Measurements from ENCODE around the gene MYOF.

The MYOF gene

DNA sequence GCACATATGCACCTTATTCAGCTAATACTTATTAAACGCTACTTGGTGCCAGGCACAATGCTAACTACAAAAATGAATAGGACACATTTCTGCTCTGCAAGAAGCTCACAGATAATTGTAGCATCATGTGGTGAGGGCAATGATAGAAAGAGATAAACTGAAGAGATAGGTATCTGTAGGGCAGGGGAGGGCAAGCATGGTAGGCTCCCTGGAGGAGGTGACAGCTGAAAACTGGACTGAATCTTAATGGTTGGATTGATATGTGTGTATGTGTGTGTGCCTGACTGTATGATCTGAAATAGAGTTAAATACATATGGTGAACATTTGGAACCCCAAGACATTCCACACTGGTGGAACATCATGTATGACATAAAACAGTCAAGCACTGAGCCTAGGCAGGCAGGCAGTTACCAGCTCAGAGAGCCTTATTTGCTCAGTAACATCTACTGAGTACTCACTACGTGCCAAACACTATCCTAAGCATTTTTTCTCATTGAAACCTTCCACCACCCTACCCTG, 9.5 kb upstream of the MYOF start:
- TF ChIP-seq, protein P1, sequence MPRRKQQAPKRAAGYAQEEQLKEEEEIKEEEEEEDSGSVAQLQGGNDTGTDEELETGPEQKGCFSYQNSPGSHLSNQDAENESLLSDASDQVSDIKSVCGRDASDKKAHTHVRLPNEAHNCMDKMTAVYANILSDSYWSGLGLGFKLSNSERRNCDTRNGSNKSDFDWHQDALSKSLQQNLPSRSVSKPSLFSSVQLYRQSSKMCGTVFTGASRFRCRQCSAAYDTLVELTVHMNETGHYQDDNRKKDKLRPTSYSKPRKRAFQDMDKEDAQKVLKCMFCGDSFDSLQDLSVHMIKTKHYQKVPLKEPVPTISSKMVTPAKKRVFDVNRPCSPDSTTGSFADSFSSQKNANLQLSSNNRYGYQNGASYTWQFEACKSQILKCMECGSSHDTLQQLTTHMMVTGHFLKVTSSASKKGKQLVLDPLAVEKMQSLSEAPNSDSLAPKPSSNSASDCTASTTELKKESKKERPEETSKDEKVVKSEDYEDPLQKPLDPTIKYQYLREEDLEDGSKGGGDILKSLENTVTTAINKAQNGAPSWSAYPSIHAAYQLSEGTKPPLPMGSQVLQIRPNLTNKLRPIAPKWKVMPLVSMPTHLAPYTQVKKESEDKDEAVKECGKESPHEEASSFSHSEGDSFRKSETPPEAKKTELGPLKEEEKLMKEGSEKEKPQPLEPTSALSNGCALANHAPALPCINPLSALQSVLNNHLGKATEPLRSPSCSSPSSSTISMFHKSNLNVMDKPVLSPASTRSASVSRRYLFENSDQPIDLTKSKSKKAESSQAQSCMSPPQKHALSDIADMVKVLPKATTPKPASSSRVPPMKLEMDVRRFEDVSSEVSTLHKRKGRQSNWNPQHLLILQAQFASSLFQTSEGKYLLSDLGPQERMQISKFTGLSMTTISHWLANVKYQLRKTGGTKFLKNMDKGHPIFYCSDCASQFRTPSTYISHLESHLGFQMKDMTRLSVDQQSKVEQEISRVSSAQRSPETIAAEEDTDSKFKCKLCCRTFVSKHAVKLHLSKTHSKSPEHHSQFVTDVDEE (CRISPR knock-in tag; IDR thresholded peaks at IDR 0.05) = no peak
- no peak for TF ChIP-seq OSR1 (CRISPR knock-in tag; IDR thresholded peaks at IDR 0.05)
- TF ChIP-seq TOX (CRISPR knock-in tag; IDR thresholded peaks at IDR 0.05; ENCODE audit: borderline replicate concordance) = no peak
- TF ChIP-seq, protein P2, sequence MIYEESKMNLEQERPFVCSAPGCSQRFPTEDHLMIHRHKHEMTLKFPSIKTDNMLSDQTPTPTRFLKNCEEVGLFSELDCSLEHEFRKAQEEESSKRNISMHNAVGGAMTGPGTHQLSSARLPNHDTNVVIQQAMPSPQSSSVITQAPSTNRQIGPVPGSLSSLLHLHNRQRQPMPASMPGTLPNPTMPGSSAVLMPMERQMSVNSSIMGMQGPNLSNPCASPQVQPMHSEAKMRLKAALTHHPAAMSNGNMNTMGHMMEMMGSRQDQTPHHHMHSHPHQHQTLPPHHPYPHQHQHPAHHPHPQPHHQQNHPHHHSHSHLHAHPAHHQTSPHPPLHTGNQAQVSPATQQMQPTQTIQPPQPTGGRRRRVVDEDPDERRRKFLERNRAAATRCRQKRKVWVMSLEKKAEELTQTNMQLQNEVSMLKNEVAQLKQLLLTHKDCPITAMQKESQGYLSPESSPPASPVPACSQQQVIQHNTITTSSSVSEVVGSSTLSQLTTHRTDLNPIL (CRISPR knock-in tag; IDR thresholded peaks at IDR 0.05; ENCODE audit: low read depth) = no peak
- TF ChIP-seq CSRNP3 (CRISPR knock-in tag; IDR thresholded peaks at IDR 0.05) = no peak
- TF ChIP-seq RARB (CRISPR knock-in tag; IDR thresholded peaks at IDR 0.05) = no peak
- TF ChIP-seq ZNF8 (CRISPR knock-in tag; IDR thresholded peaks at IDR 0.05) = no peak
- ATAC-seq = no peak

- ATAC-seq = no peak
- TF ChIP-seq CSRNP3 (CRISPR knock-in tag; IDR thresholded peaks at IDR 0.05) (no peak), SNAI2 (CRISPR knock-in tag; IDR thresholded peaks at IDR 0.05) (no peak), ZFP30 (CRISPR knock-in tag; IDR thresholded peaks at IDR 0.05) (no peak), CSDC2 (CRISPR knock-in tag; IDR thresholded peaks at IDR 0.05) (no peak), ZNF70 (CRISPR knock-in tag; IDR thresholded peaks at IDR 0.05) (no peak), ZC3H10 (CRISPR knock-in tag; IDR thresholded peaks at IDR 0.05) (no peak), GLIS3 (CRISPR knock-in tag; IDR thresholded peaks at IDR 0.05) (no peak), TOX (CRISPR knock-in tag; IDR thresholded peaks at IDR 0.05; ENCODE audit: borderline replicate concordance) (no peak), PPARA (CRISPR knock-in tag; IDR thresholded peaks at IDR 0.05; ENCODE audit: borderline replicate concordance) (no peak), ARNTL (CRISPR knock-in tag; IDR thresholded peaks at IDR 0.05; ENCODE audit: borderline replicate concordance, low read depth) (no peak), BACH2 (CRISPR knock-in tag; IDR thresholded peaks at IDR 0.05; ENCODE audit: borderline replicate concordance) (no peak), ZNF8 (CRISPR knock-in tag; IDR thresholded peaks at IDR 0.05) (no peak)
Measured at GRCh38 chr10:93488956-93489528, 6.9 kb upstream of the MYOF start.

DNA sequence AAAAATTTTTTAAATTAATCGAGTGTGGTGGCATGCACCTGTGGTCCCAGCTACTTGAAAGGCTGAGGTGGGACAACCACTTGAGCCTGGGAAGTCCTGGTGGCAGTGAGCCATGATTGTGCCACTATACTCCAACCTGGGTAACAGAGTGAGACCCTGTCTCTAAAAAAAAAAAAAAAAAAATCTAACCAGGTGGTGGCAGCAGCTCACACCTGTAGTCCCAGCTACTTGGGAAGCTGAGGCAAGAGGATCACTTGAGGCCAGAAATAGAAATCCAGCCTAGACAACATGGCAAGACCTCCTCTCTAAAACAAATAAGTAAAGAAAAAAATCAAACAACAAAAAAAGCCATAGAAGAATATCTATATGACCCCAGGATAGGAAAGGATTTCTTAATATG, 3.6 kb upstream of the MYOF start:
- TF ChIP-seq POU6F1 (CRISPR knock-in tag; IDR thresholded peaks at IDR 0.05; ENCODE audit: borderline replicate concordance, low read depth) = no peak
- TF ChIP-seq ARNTL (CRISPR knock-in tag; IDR thresholded peaks at IDR 0.05; ENCODE audit: borderline replicate concordance, low read depth) = no peak
- TF ChIP-seq ZC3H10 (CRISPR knock-in tag; IDR thresholded peaks at IDR 0.05) = no peak
- TF ChIP-seq ISL1 (CRISPR knock-in tag; IDR thresholded peaks at IDR 0.05) = no peak
- TF ChIP-seq BACH2 (CRISPR knock-in tag; IDR thresholded peaks at IDR 0.05; ENCODE audit: borderline replicate concordance) = no peak
- no peak for TF ChIP-seq CSRNP3 (CRISPR knock-in tag; IDR thresholded peaks at IDR 0.05)
- no peak for TF ChIP-seq TCF4 (CRISPR knock-in tag; IDR thresholded peaks at IDR 0.05; ENCODE audit: borderline replicate concordance)
- no peak for TF ChIP-seq RARB (CRISPR knock-in tag; IDR thresholded peaks at IDR 0.05)

More for the DNA sequence above, 3.6 kb upstream of the MYOF start:
- no peak for ATAC-seq

All from SK-N-SH treated with all-trans-retinoic acid at 6 μM for 48 hours (cell line).